Mesenchymal stem cell (in vitro differentiated cells and primary cell): ENCODE measurements around the gene CADPS.
A peak's percentile ranks its signal among the peaks of the same experiment; 100 is the strongest.

Experiments used
- DNase-seq: peaks from one replicate; pipeline ENCODE4 v3.0.0-alpha.2; 2013
- H2AFZ ChIP-seq: one replicate; pipeline ENCODE4 v1.6.1; 2013; ENCODE audit warnings: low read depth, mild to moderate bottlenecking, control low read depth, inconsistent platforms, low read length, moderate library complexity
- H2AK5ac ChIP-seq: 2 replicates; pipeline ENCODE4 v1.6.1; 2013; ENCODE audit warnings: low read length, moderate library complexity, mild to moderate bottlenecking, inconsistent platforms; ENCODE audit not compliant: severe bottlenecking
- H2BK120ac ChIP-seq: one replicate; pipeline ENCODE4 v1.6.1; 2013; ENCODE audit warnings: low read depth, mild to moderate bottlenecking, inconsistent platforms, low read length, moderate library complexity
- H2BK12ac ChIP-seq, 2 experiments: one replicate each; pipeline ENCODE4 v1.6.1; 2013; ENCODE audit warnings: inconsistent platforms in 2 of 2, low read length in 2 of 2, mild to moderate bottlenecking in 2 of 2, moderate library complexity in 2 of 2, control low read depth in 1 of 2
- H2BK15ac ChIP-seq: one replicate; pipeline ENCODE4 v1.6.1; 2013; ENCODE audit warnings: mild to moderate bottlenecking, low read depth, inconsistent platforms; ENCODE audit not compliant: poor library complexity, severe bottlenecking
- H2BK5ac ChIP-seq: 2 replicates; pipeline ENCODE4 v1.6.1; 2013; ENCODE audit warnings: low read depth, mild to moderate bottlenecking, low read length, control low read depth, inconsistent platforms; ENCODE audit not compliant: poor library complexity, severe bottlenecking
- H3K14ac ChIP-seq, 2 experiments: one replicate each; pipeline ENCODE4 v1.6.1; 2013; ENCODE audit warnings: inconsistent platforms in 2 of 2, low read length in 2 of 2, control low read depth in 1 of 2, mild to moderate bottlenecking in 1 of 2, moderate library complexity in 1 of 2
- H3K18ac ChIP-seq, 2 experiments: one replicate each; pipeline ENCODE4 v1.6.1; 2013; ENCODE audit warnings: inconsistent platforms in 2 of 2, low read length in 2 of 2, control low read depth in 1 of 2, low read depth in 1 of 2, mild to moderate bottlenecking in 1 of 2
- H3K23ac ChIP-seq, 2 experiments: one replicate each; pipeline ENCODE4 v1.6.1; 2013; ENCODE audit warnings: inconsistent platforms in 2 of 2, low read length in 2 of 2, mild to moderate bottlenecking in 2 of 2, moderate library complexity in 2 of 2, control low read depth in 1 of 2
- H3K27ac ChIP-seq: 2 replicates; pipeline ENCODE4 v1.5.1; 2013; ENCODE audit warnings: mild to moderate bottlenecking, moderate library complexity, low read length, control low read depth, inconsistent platforms; ENCODE audit not compliant: poor library complexity, severe bottlenecking
- H3K27me3 ChIP-seq, 2 experiments: 2 replicates each; pipeline versions ENCODE4 v1.6.1 to v1.7.0; 2013; ENCODE audit warnings: low read length in 2 of 2, mild to moderate bottlenecking in 2 of 2, moderate library complexity in 2 of 2, control low read depth in 1 of 2, inconsistent platforms in 1 of 2; ENCODE audit not compliant: control insufficient read depth in 1 of 2, insufficient read depth in 1 of 2
- H3K36me3 ChIP-seq, 2 experiments: 2 replicates each; pipeline versions ENCODE4 v1.6.1 to v1.7.0; 2013; ENCODE audit warnings: low read length in 2 of 2, control low read depth in 1 of 2, inconsistent platforms in 1 of 2, low read depth in 1 of 2, mild to moderate bottlenecking in 1 of 2; ENCODE audit not compliant: insufficient read depth in 2 of 2, control insufficient read depth in 1 of 2
- H3K4ac ChIP-seq, 2 experiments: one replicate each; pipeline ENCODE4 v1.6.1; 2013; ENCODE audit warnings: inconsistent platforms in 2 of 2, low read length in 2 of 2, mild to moderate bottlenecking in 2 of 2, moderate library complexity in 2 of 2, control low read depth in 1 of 2, low read depth in 1 of 2
- H3K4me1 ChIP-seq: 2 replicates; pipeline ENCODE4 v1.6.1; 2013; ENCODE audit warnings: low read depth, low read length, control low read depth; ENCODE audit not compliant: control insufficient read depth, insufficient read depth
- H3K4me2 ChIP-seq: 2 replicates; pipeline ENCODE4 v1.6.1; 2013; ENCODE audit warnings: low read length, mild to moderate bottlenecking, inconsistent platforms; ENCODE audit not compliant: poor library complexity, severe bottlenecking
- H3K4me3 ChIP-seq, 2 experiments: 2 replicates each; pipeline versions ENCODE4 v1.5.1 to v1.7.0; 2013; ENCODE audit warnings: low read length in 2 of 2, mild to moderate bottlenecking in 2 of 2, control low read depth in 1 of 2, low read depth in 1 of 2; ENCODE audit not compliant: insufficient read depth in 1 of 2
- H3K79me1 ChIP-seq: replicated peaks from 2 replicates; pipeline ENCODE4 v1.6.1; 2013; ENCODE audit warnings: mild to moderate bottlenecking, control low read depth, low read length, inconsistent platforms; ENCODE audit not compliant: poor library complexity, severe bottlenecking
- H3K9ac ChIP-seq: 2 replicates; pipeline ENCODE4 v1.7.0; 2013; ENCODE audit warnings: mild to moderate bottlenecking, low read length, moderate library complexity
- H3K9me3 ChIP-seq: 2 replicates; pipeline ENCODE4 v1.7.0; 2013; ENCODE audit warnings: mild to moderate bottlenecking, low read length; ENCODE audit not compliant: control insufficient read depth
- H4K8ac ChIP-seq: one replicate; pipeline ENCODE4 v1.6.1; 2013; ENCODE audit warnings: inconsistent platforms, mild to moderate bottlenecking, low read length, moderate library complexity
- H4K91ac ChIP-seq: one replicate; pipeline ENCODE4 v1.6.1; 2013; ENCODE audit warnings: mild to moderate bottlenecking, low read length, inconsistent platforms
- WGBS: methylation state at CpG from one replicate; pipeline ENCODE4 v1.1.7; 2013; ENCODE audit warnings: mixed read lengths; 5-methylcytosine and 5-hydroxymethylcytosine counted together

CADPS gene

GRCh38 chr3:62521464-62522105 lies 353.6 kb downstream of the CADPS start:
- WGBS, result 76% methylated on average over 6 of the region's 8 CpGs
- no peak for DNase-seq
- Histone ChIP-seq H3K23ac (no peak overlapping the region), H3K9me3 (no peaks in the 10 kb centered on the region), H3K4me1 (no peaks in the 10 kb centered on the region), H2BK15ac (no peak overlapping the region), H3K14ac (peak overlapping the region in 1 of 2 experiments; percentile 32), H3K27me3 (peaks cover 0 to 4% of the 10 kb centered on the region in 2 experiments), H3K9ac (no peak overlapping the region), H2AK5ac (no peak overlapping the region), H3K4ac (no peak overlapping the region), H3K4me3 (no peak overlapping the region), H2BK12ac (no peak overlapping the region), H3K79me1 (no peaks in the 10 kb centered on the region), H2BK120ac (no peak overlapping the region), H2AFZ (peak overlapping the region; percentile 42), H3K27ac (no peak overlapping the region), H4K8ac (no peak overlapping the region), H3K4me2 (no peak overlapping the region), H3K18ac (no peak overlapping the region), H3K36me3 (no peaks in the 10 kb centered on the region), H2BK5ac (no peak overlapping the region), H4K91ac (no peak overlapping the region)

GRCh38 chr3:62503516-62503915 lies 371.7 kb downstream of the CADPS start:
- H2BK12ac ChIP-seq, result no peak overlapping the region
- H2BK120ac ChIP-seq, result no peak overlapping the region
- H3K9me3 ChIP-seq, result no peaks in the 10 kb centered on the region
- no peak overlapping the region for H4K91ac ChIP-seq
- H3K27me3 ChIP-seq, result peaks cover 0 to 5% of the 10 kb centered on the region in 2 experiments
- no peak overlapping the region for H3K23ac ChIP-seq
- no peak overlapping the region for H2BK15ac ChIP-seq
- H3K14ac ChIP-seq, result no peak overlapping the region
- H2AK5ac ChIP-seq, result no peak overlapping the region
- DNase-seq, result no peak
- 69% methylated on average over 1 of the region's 2 CpGs for WGBS
- H2AFZ ChIP-seq, result no peak overlapping the region
- no peak overlapping the region for H3K4ac ChIP-seq
- no peak overlapping the region for H3K4me3 ChIP-seq
- H3K79me1 ChIP-seq, result no peaks in the 10 kb centered on the region
- no peak overlapping the region for H3K9ac ChIP-seq
- H3K18ac ChIP-seq, result no peak overlapping the region
- no peak overlapping the region for H4K8ac ChIP-seq
- H3K36me3 ChIP-seq, result no peaks in the 10 kb centered on the region
- no peak overlapping the region for H2BK5ac ChIP-seq
- H3K27ac ChIP-seq, result no peak overlapping the region
- no peak overlapping the region for H3K4me2 ChIP-seq
- H3K4me1 ChIP-seq, result no peaks in the 10 kb centered on the region

- H3K27ac ChIP-seq, result no peak overlapping the region
- no peak overlapping the region for H3K18ac ChIP-seq
- no peak overlapping the region for H3K9ac ChIP-seq
- H4K91ac ChIP-seq, result no peak overlapping the region
- H2BK12ac ChIP-seq, result no peak overlapping the region
- H3K4me1 ChIP-seq, result no peaks in the 10 kb centered on the region
- H3K27me3 ChIP-seq, result peaks cover 0 to 5% of the 10 kb centered on the region in 2 experiments
- no peak overlapping the region for H3K4me3 ChIP-seq
- no peaks in the 10 kb centered on the region for H3K36me3 ChIP-seq
- H3K79me1 ChIP-seq, result no peaks in the 10 kb centered on the region
- H2AFZ ChIP-seq, result no peak overlapping the region
- peak overlapping the region in 1 of 2 experiments; percentile 60 for H3K14ac ChIP-seq
- H2AK5ac ChIP-seq, result no peak overlapping the region
- H2BK5ac ChIP-seq, result no peak overlapping the region
- H3K23ac ChIP-seq, result no peak overlapping the region
- H3K9me3 ChIP-seq, result no peaks in the 10 kb centered on the region
- no peak for DNase-seq
- H4K8ac ChIP-seq, result no peak overlapping the region
- H2BK15ac ChIP-seq, result no peak overlapping the region
- WGBS, result 63% methylated on average over 3 of the region's 8 CpGs
- H2BK120ac ChIP-seq, result no peak overlapping the region
- H3K4ac ChIP-seq, result no peak overlapping the region
- no peak overlapping the region for H3K4me2 ChIP-seq
Measured at GRCh38 chr3:62502315-62503300, 372.6 kb downstream of the CADPS start.

GRCh38 chr3:62501289-62501668 lies 373.9 kb downstream of the CADPS start:
- H2AFZ ChIP-seq, result no peak overlapping the region
- H3K18ac ChIP-seq, result no peak overlapping the region
- H3K4ac ChIP-seq, result no peak overlapping the region
- H3K14ac ChIP-seq, result no peak overlapping the region
- H3K27ac ChIP-seq, result no peak overlapping the region
- H3K9me3 ChIP-seq, result no peaks in the 10 kb centered on the region
- no peak overlapping the region for H2BK5ac ChIP-seq
- H4K8ac ChIP-seq, result no peak overlapping the region
- no peak overlapping the region for H4K91ac ChIP-seq
- no peak overlapping the region for H3K4me3 ChIP-seq
- H2AK5ac ChIP-seq, result no peak overlapping the region
- H2BK15ac ChIP-seq, result no peak overlapping the region
- H2BK120ac ChIP-seq, result no peak overlapping the region
- WGBS, result 50% methylated on average over 2 of the region's 3 CpGs
- no peak overlapping the region for H2BK12ac ChIP-seq
- peaks cover 0 to 5% of the 10 kb centered on the region in 2 experiments for H3K27me3 ChIP-seq
- no peaks in the 10 kb centered on the region for H3K36me3 ChIP-seq
- no peaks in the 10 kb centered on the region for H3K4me1 ChIP-seq
- no peaks in the 10 kb centered on the region for H3K79me1 ChIP-seq
- H3K23ac ChIP-seq, result no peak overlapping the region
- no peak overlapping the region for H3K4me2 ChIP-seq
- no peak for DNase-seq
- H3K9ac ChIP-seq, result no peak overlapping the region
